Activated naive CD8-positive, alpha-beta T cell treated with anti-CD3 and anti-CD28 coated beads for 36 hours (primary cell): ENCODE results near the gene FCRL6. TPM values are rescaled to one million over a fixed set of nuclear protein-coding genes. Genes with fewer than 3 reads are reported as not detected.

ENCODE experiments used
- DNase-seq: peaks from one replicate; pipeline ENCODE4 v3.0.0; 2021
- H3K27ac Mint-ChIP-seq: one replicate; pipeline ENCODE4 v1.8.0; 2022; ENCODE audit warnings: mild to moderate bottlenecking, moderate library complexity, mixed read lengths
- H3K27me3 Mint-ChIP-seq: one replicate; pipeline ENCODE4 v1.8.0; 2022; ENCODE audit warnings: mild to moderate bottlenecking, mixed read lengths
- H3K36me3 Mint-ChIP-seq: one replicate; pipeline ENCODE4 v1.8.0; 2021; ENCODE audit warnings: mild to moderate bottlenecking, mixed read lengths
- H3K4me1 Mint-ChIP-seq: one replicate; pipeline ENCODE4 v1.8.0; 2021; ENCODE audit warnings: mixed read lengths
- H3K4me3 Mint-ChIP-seq: one replicate; pipeline ENCODE4 v1.8.0; 2022; ENCODE audit warnings: mild to moderate bottlenecking, moderate library complexity, mixed read lengths
- H3K9me3 Mint-ChIP-seq: one replicate; pipeline ENCODE4 v1.8.0; 2022; ENCODE audit warnings: mixed read lengths
- total RNA-seq, 2 experiments: library from RNA; stranded (reverse); gene quantifications; one replicate each; pipeline ENCODE4 v1.2.3, GENCODE V29; 2021

The FCRL6 gene
- total RNA-seq, 2 experiments from 2014 or later, result not detected

GRCh38 chr1:159786966-159787365 is 15.2 kb upstream of the FCRL6 start:
- Mint-ChIP-seq H3K4me1 (no peaks in the 10 kb centered on the region), H3K36me3 (no peaks in the 10 kb centered on the region), H3K27ac (no peak overlapping the region), H3K27me3 (peaks cover 8% of the 10 kb centered on the region), H3K9me3 (no peaks in the 10 kb centered on the region), H3K4me3 (no peak overlapping the region)
- no peak for DNase-seq

GRCh38 chr1:159790237-159790917 is 11.8 kb upstream of the FCRL6 start:
- H3K27me3 Mint-ChIP-seq, result peaks cover 8% of the 10 kb centered on the region

GRCh38 chr1:159791031-159791430 is 11.1 kb upstream of the FCRL6 start:
- H3K4me3 Mint-ChIP-seq, result no peak overlapping the region
- no peaks in the 10 kb centered on the region for H3K36me3 Mint-ChIP-seq
- H3K9me3 Mint-ChIP-seq, result no peaks in the 10 kb centered on the region
- no peak for DNase-seq
- no peak overlapping the region for H3K27ac Mint-ChIP-seq
- H3K4me1 Mint-ChIP-seq, result no peaks in the 10 kb centered on the region
- peaks cover 8% of the 10 kb centered on the region for H3K27me3 Mint-ChIP-seq

More at GRCh38 chr1:159790237-159790917, 11.8 kb upstream of the FCRL6 start:
- Mint-ChIP-seq H3K27ac (no peak overlapping the region), H3K36me3 (no peaks in the 10 kb centered on the region), H3K4me1 (no peaks in the 10 kb centered on the region), H3K9me3 (no peaks in the 10 kb centered on the region), H3K4me3 (no peak overlapping the region)
- no peak for DNase-seq

- Mint-ChIP-seq H3K27ac (no peak overlapping the region), H3K27me3 (peaks cover 8% of the 10 kb centered on the region), H3K9me3 (no peaks in the 10 kb centered on the region), H3K4me3 (no peak overlapping the region), H3K4me1 (no peaks in the 10 kb centered on the region), H3K36me3 (no peaks in the 10 kb centered on the region)
- DNase-seq, result no peak
Measured at GRCh38 chr1:159791461-159791860, 10.7 kb upstream of the FCRL6 start.

- DNase-seq, result no peak
- no peak overlapping the region for H3K27ac Mint-ChIP-seq
Measured at GRCh38 chr1:159795534-159795933, 6.6 kb upstream of the FCRL6 start.

GRCh38 chr1:159798893-159799292 is 3.3 kb upstream of the FCRL6 start:
- H3K36me3 Mint-ChIP-seq, result no peaks in the 10 kb centered on the region
- H3K4me1 Mint-ChIP-seq, result peaks cover 14% of the 10 kb centered on the region
- no peak overlapping the region for H3K27ac Mint-ChIP-seq
- DNase-seq, result no peak
- no peaks in the 10 kb centered on the region for H3K9me3 Mint-ChIP-seq
- no peak overlapping the region for H3K4me3 Mint-ChIP-seq
- no peaks in the 10 kb centered on the region for H3K27me3 Mint-ChIP-seq

More at GRCh38 chr1:159795534-159795933, 6.6 kb upstream of the FCRL6 start:
- H3K9me3 Mint-ChIP-seq, result no peaks in the 10 kb centered on the region
- H3K27me3 Mint-ChIP-seq, result peaks cover 6% of the 10 kb centered on the region
- no peak overlapping the region for H3K4me3 Mint-ChIP-seq
- peaks cover 8% of the 10 kb centered on the region for H3K4me1 Mint-ChIP-seq
- H3K36me3 Mint-ChIP-seq, result no peaks in the 10 kb centered on the region

GRCh38 chr1:159799446-159799985 is 2.6 kb upstream of the FCRL6 start:
- H3K27me3 Mint-ChIP-seq, result no peaks in the 10 kb centered on the region
- no peaks in the 10 kb centered on the region for H3K36me3 Mint-ChIP-seq
- DNase-seq, result no peak
- no peak overlapping the region for H3K27ac Mint-ChIP-seq
- no peak overlapping the region for H3K4me3 Mint-ChIP-seq
- peaks cover 14% of the 10 kb centered on the region for H3K4me1 Mint-ChIP-seq
- no peaks in the 10 kb centered on the region for H3K9me3 Mint-ChIP-seq

GRCh38 chr1:159800177-159800930 is 1.8 kb upstream of the FCRL6 start:
- H3K27ac Mint-ChIP-seq, result no peak overlapping the region
- H3K4me1 Mint-ChIP-seq, result peaks cover 14% of the 10 kb centered on the region
- H3K4me3 Mint-ChIP-seq, result no peak overlapping the region
- H3K27me3 Mint-ChIP-seq, result no peaks in the 10 kb centered on the region
- no peaks in the 10 kb centered on the region for H3K36me3 Mint-ChIP-seq
- peak; percentile 21 for DNase-seq
- no peaks in the 10 kb centered on the region for H3K9me3 Mint-ChIP-seq

GRCh38 chr1:159803956-159804689 is 2.0 kb downstream of the FCRL6 start:
- no peaks in the 10 kb centered on the region for H3K9me3 Mint-ChIP-seq
- no peak overlapping the region for H3K4me3 Mint-ChIP-seq
- no peak for DNase-seq
- H3K4me1 Mint-ChIP-seq, result peaks cover 14% of the 10 kb centered on the region
- no peaks in the 10 kb centered on the region for H3K27me3 Mint-ChIP-seq
- H3K36me3 Mint-ChIP-seq, result peaks cover 2% of the 10 kb centered on the region
- H3K27ac Mint-ChIP-seq, result no peak overlapping the region

GRCh38 chr1:159804924-159805323 is 2.8 kb downstream of the FCRL6 start:
- Mint-ChIP-seq H3K4me3 (no peak overlapping the region), H3K36me3 (peaks cover 2% of the 10 kb centered on the region), H3K27me3 (no peaks in the 10 kb centered on the region), H3K4me1 (peaks cover 12% of the 10 kb centered on the region), H3K9me3 (no peaks in the 10 kb centered on the region), H3K27ac (no peak overlapping the region)
- no peak for DNase-seq

- Mint-ChIP-seq H3K36me3 (no peaks in the 10 kb centered on the region), H3K4me1 (peaks cover 27% of the 10 kb centered on the region), H3K9me3 (no peaks in the 10 kb centered on the region), H3K4me3 (no peak overlapping the region), H3K27me3 (peaks cover 3% of the 10 kb centered on the region), H3K27ac (no peak overlapping the region)
- DNase-seq, result no peak
Measured at GRCh38 chr1:159815926-159816325, 13.8 kb downstream of the FCRL6 start.

GRCh38 chr1:159817276-159818041 is 15.3 kb downstream of the FCRL6 start:
- peaks cover 28% of the 10 kb centered on the region for H3K4me1 Mint-ChIP-seq
- no peak for DNase-seq
- H3K9me3 Mint-ChIP-seq, result no peaks in the 10 kb centered on the region
- no peaks in the 10 kb centered on the region for H3K36me3 Mint-ChIP-seq
- no peak overlapping the region for H3K4me3 Mint-ChIP-seq
- peak overlapping the region; percentile 2 for H3K27ac Mint-ChIP-seq
- peaks cover 3% of the 10 kb centered on the region for H3K27me3 Mint-ChIP-seq

- Mint-ChIP-seq H3K4me3 (no peak overlapping the region), H3K27ac (no peak overlapping the region), H3K27me3 (peaks cover 3% of the 10 kb centered on the region), H3K36me3 (peaks cover 3% of the 10 kb centered on the region), H3K9me3 (peaks cover 2% of the 10 kb centered on the region), H3K4me1 (peaks cover 49% of the 10 kb centered on the region)
- DNase-seq, result no peak
Measured at GRCh38 chr1:159821171-159821867, 19.2 kb downstream of the FCRL6 start.

- Mint-ChIP-seq H3K9me3 (peaks cover 11% of the 10 kb centered on the region), H3K4me3 (no peak overlapping the region), H3K27me3 (no peaks in the 10 kb centered on the region), H3K27ac (no peak overlapping the region), H3K4me1 (peaks cover 57% of the 10 kb centered on the region), H3K36me3 (peaks cover 18% of the 10 kb centered on the region)
- DNase-seq, result no peak
Measured at GRCh38 chr1:159823406-159823805, 21.2 kb downstream of the FCRL6 start.
